ENCODE measurements around the gene ERF.

Gene ERF

DNA sequence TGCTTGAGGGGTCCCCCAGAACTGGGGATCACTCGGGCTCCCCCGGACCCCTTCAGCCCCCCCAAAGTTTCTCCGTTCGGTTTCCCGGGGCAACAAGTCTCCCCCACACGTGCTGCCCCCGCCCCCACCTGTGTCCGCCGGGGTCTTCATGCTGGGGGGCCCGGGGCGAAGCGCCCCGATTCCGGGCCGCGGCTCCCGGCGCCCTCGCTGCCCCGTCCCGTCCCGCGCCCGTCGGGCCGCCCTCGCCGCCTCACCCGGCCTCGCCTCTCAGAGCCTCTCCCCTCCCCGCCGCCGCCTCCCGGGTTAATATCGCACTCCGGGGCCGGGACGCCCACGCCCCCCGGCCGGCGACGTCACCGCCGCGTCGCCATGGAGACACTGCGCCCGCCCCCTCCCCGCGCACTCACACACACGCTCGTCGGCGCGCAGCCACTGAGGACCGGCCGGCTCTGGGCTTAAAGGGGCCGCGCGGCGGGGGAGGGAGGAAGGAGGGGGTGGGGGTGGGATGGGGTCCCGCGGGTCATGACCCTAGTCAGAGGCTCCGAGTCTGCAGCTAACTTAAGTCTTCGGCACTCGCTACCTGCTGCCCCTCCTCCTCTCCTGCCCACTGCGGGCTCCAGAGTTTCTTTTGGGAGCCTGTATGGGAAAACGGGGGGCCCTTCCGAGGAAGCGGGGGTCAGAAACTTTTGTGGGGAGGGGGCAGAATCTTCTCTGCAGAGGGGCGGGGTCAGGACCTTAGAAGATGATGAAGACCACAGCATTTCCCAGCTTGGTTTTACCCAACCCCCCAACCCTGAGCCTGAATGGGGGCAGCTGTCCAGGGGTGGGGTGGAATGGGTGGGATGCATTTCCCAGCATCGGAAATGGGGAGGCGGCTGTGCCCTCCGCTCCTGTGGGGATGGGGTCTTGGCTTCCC, at the start of gene ERF:
ERF (minus strand) TSS at position 279 of the 916 bp plus-strand sequence; CDS start at position 150, 129 bp downstream.
- peak; percentile 73 for DNase-seq (ENCODE audit: extremely low read depth, low read depth)

DNA sequence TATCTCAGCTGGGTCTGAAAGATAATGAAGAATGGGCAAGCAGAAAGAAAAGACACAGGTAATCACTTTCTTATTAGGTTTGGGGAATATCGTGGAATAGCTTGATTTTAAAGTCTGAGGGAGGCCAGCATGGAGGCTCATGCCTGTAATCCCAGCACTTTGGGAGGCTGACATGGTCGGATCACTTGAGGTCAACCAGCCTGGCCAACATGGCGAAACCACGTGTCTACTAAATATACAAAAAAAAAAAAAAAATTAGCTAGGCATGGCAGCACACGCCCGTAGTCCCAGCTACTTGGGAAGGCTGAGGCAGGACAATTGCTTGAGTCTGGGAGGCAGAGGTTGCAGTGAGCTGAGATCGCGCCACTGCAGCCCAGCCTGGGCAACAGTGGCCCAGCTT, 48.9 kb upstream of the ERF start:
- TF ChIP-seq, protein P1, sequence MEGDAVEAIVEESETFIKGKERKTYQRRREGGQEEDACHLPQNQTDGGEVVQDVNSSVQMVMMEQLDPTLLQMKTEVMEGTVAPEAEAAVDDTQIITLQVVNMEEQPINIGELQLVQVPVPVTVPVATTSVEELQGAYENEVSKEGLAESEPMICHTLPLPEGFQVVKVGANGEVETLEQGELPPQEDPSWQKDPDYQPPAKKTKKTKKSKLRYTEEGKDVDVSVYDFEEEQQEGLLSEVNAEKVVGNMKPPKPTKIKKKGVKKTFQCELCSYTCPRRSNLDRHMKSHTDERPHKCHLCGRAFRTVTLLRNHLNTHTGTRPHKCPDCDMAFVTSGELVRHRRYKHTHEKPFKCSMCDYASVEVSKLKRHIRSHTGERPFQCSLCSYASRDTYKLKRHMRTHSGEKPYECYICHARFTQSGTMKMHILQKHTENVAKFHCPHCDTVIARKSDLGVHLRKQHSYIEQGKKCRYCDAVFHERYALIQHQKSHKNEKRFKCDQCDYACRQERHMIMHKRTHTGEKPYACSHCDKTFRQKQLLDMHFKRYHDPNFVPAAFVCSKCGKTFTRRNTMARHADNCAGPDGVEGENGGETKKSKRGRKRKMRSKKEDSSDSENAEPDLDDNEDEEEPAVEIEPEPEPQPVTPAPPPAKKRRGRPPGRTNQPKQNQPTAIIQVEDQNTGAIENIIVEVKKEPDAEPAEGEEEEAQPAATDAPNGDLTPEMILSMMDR (IDR thresholded peaks at IDR 0.05; ENCODE audit: low read depth, low read length): no peak

More for the DNA sequence above, at the start of gene ERF:
- TF ChIP-seq, protein P1 (IDR thresholded peaks at IDR 0.05; ENCODE audit: low read depth, low read length): no peak

DNA sequence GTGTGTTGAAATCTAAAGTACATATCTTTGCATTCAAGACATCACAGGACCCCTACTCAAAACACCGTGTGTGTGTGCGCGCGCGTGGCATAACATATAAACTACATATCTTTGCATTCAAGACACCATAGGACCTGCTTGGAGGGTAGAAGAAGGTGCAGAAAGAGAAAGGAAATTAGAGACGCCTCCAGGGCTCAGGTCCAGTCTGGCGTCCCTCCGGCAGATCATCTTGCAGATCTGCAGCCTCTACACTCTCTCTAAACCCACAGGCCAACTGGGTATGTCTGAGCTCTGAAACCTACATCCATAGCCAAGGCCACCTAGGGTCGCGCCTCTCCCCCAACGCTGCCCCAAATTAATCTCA, 48.2 kb upstream of the ERF start:
- TF ChIP-seq, protein P1 (IDR thresholded peaks at IDR 0.05; ENCODE audit: low read depth, low read length): no peak
- DNase-seq (ENCODE audit: extremely low read depth, low read depth): no peak

More for the DNA sequence above, 48.9 kb upstream of the ERF start:
- DNase-seq (ENCODE audit: extremely low read depth, low read depth): no peak

GRCh38 chr19:42301646-42302203, 46.8 kb upstream of the ERF start, which contains the start of gene PRR19:
Gene PRR19, plus strand, starts transcription at chr19:42302132. Its CDS starts 7,453 bp downstream, at chr19:42309585.
- TF ChIP-seq, protein P1 (IDR thresholded peaks at IDR 0.05; ENCODE audit: low read depth, low read length): no peak
- no peak for DNase-seq (ENCODE audit: extremely low read depth, low read depth)

GRCh38 chr19:42297039-42297438, 42.1 kb upstream of the ERF start:
- TF ChIP-seq, protein P1 (IDR thresholded peaks at IDR 0.05; ENCODE audit: low read depth, low read length): no peak

DNA sequence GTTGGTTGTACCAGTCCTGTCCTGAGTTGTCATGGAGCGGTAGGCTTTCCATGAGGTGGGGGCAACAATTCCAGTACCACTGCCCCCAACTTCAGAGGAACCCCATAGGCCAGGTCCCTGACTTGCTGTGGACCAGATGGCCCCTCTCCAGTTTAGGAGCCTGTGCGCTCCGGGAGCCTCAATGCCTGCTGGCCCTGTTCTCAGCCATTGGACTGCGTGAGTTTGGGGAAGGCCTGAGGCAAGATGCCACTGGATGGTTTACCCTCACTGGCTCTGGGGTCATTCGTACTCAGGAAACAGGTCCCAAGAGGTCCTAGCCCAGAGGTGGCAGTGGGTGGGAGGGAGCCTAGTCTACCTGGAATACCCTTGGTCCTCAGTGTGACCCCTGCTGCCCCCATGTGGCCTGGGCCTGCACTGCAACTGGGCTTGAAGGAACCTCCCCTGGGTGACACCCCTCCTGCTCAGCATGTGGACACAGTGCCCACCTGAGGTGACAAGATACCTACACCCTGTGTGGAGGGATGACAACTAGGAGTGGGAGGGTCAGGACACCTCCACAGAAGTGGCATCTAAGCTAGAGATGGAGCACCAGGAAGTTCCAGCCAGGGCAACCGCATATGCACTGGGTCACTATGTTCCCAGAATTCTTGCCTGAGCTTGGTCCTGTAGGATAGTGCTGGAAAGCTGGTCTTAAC, 41.0 kb upstream of the ERF start:
- TF ChIP-seq, protein P1 (IDR thresholded peaks at IDR 0.05; ENCODE audit: low read depth, low read length): peak; percentile 98
- DNase-seq (ENCODE audit: extremely low read depth, low read depth): no peak

More at GRCh38 chr19:42297039-42297438, 42.1 kb upstream of the ERF start:
- no peak for DNase-seq (ENCODE audit: extremely low read depth, low read depth)

Measured in AG09319 (cell line).